GM12891 (cell line): ENCODE measurements around the gene AIFM2.

ENCODE experiments used
- POLR2A ChIP-seq: IDR thresholded peaks from 2 replicates; pipeline ENCODE4 v1.6.1; 2011; ENCODE audit warnings: low read depth, low read length, control low read depth
- POLR2AphosphoS5 ChIP-seq: IDR thresholded peaks from 2 replicates; pipeline ENCODE4 v1.6.1; 2011; ENCODE audit warnings: low read depth, low read length, control low read depth
- SPI1 ChIP-seq: IDR thresholded peaks from 2 replicates; pipeline ENCODE4 v1.6.1; 2011; ENCODE audit warnings: low read depth, low read length, control low read depth
- TAF1 ChIP-seq: IDR thresholded peaks from 2 replicates; pipeline ENCODE4 v1.6.1; 2011; ENCODE audit warnings: low read depth, low read length, control low read depth

GRCh38 chr10:70137927-70138883 lies 5.6 kb upstream of the AIFM2 start:
- no peak for TF ChIP-seq POLR2A
- TF ChIP-seq TAF1 = no peak
- TF ChIP-seq POLR2AphosphoS5 = no peak
- TF ChIP-seq SPI1 = no peak
